ENCODE data around the gene TBC1D10A.

Gene TBC1D10A

GRCh38 chr22:30308518-30309230, 18.1 kb downstream of the TBC1D10A start:
- TF ChIP-seq CTCF (IDR thresholded peaks at IDR 0.05; ENCODE audit: borderline replicate concordance, control extremely low read depth, extremely low read depth, insufficient read depth, missing control alignments) = no peak
- in situ Hi-C loops (cut with MboI; ENCODE audit: low sequenced_read_pairs, unreplicated experiment) = no loop called here
- peak; percentile 78 for DNase-seq (ENCODE audit: low spot score)

- DNase-seq (ENCODE audit: low spot score) = no peak
- TF ChIP-seq CTCF (IDR thresholded peaks at IDR 0.05; ENCODE audit: borderline replicate concordance, control extremely low read depth, extremely low read depth, insufficient read depth, missing control alignments) = no peak
- in situ Hi-C loops (cut with MboI; ENCODE audit: low sequenced_read_pairs, unreplicated experiment) = no loop called here
These were observed 18.6 kb downstream of the TBC1D10A start for GRCh38 chr22:30308093-30308492.

- no peak for TF ChIP-seq CTCF (IDR thresholded peaks at IDR 0.05; ENCODE audit: borderline replicate concordance, control extremely low read depth, extremely low read depth, insufficient read depth, missing control alignments)
- in situ Hi-C loops (cut with MboI; ENCODE audit: low sequenced_read_pairs, unreplicated experiment) = no loop called here
- DNase-seq (ENCODE audit: low spot score) = no peak
These were observed 19.6 kb downstream of the TBC1D10A start for GRCh38 chr22:30307041-30307574.

GRCh38 chr22:30306627-30307011, 20.1 kb downstream of the TBC1D10A start:
- no peak for TF ChIP-seq CTCF (IDR thresholded peaks at IDR 0.05; ENCODE audit: borderline replicate concordance, control extremely low read depth, extremely low read depth, insufficient read depth, missing control alignments)
- in situ Hi-C loops (cut with MboI; ENCODE audit: low sequenced_read_pairs, unreplicated experiment) = no loop called here
- no peak for DNase-seq (ENCODE audit: low spot score)

- TF ChIP-seq CTCF (IDR thresholded peaks at IDR 0.05; ENCODE audit: borderline replicate concordance, control extremely low read depth, extremely low read depth, insufficient read depth, missing control alignments) = no peak
- DNase-seq (ENCODE audit: low spot score) = no peak
- in situ Hi-C loops (cut with MboI; ENCODE audit: low sequenced_read_pairs, unreplicated experiment) = no loop called here
These were observed 20.7 kb downstream of the TBC1D10A start for GRCh38 chr22:30305906-30306626.

- in situ Hi-C loops (cut with MboI; ENCODE audit: low sequenced_read_pairs, unreplicated experiment) = no loop called here
- DNase-seq (ENCODE audit: low spot score) = peak; percentile 74
- no peak for TF ChIP-seq CTCF (IDR thresholded peaks at IDR 0.05; ENCODE audit: borderline replicate concordance, control extremely low read depth, extremely low read depth, insufficient read depth, missing control alignments)
These were observed 21.2 kb downstream of the TBC1D10A start for GRCh38 chr22:30305519-30305905.
